Neural cell (in vitro differentiated cells): ENCODE measurements around the gene SLC24A3. TPM values are rescaled to one million over a fixed set of nuclear protein-coding genes. Genes with fewer than 3 reads are reported as not detected.

Source experiments
- H2AFZ ChIP-seq: fragments of 200-600, 300-800 bp; sonication (generic), shearing (Covaris generic); 2 replicates; pipeline ENCODE4 v1.6.0; 2014; ENCODE audit warnings: low read depth, mild to moderate bottlenecking, antibody characterized with exemption, low read length, moderate library complexity
- H3F3A ChIP-seq: fragments of 200-600 bp; shearing (Covaris generic); 2 replicates; pipeline ENCODE4 v1.6.1; 2016; ENCODE audit warnings: mild to moderate bottlenecking, moderate library complexity, mixed read lengths, antibody characterized with exemption, low read length; ENCODE audit not compliant: insufficient read depth, poor library complexity, severe bottlenecking
- H3K27ac ChIP-seq: fragments of 200-600, 300-800 bp; sonication (generic), shearing (Covaris generic); 2 replicates; pipeline ENCODE4 v1.5.1; 2014; ENCODE audit warnings: mild to moderate bottlenecking, low read length, moderate library complexity
- H3K27me3 ChIP-seq: fragments of 300-800, 200-600 bp; sonication (generic), shearing (Covaris generic); 2 replicates; pipeline ENCODE4 v1.6.0; 2014; ENCODE audit warnings: mild to moderate bottlenecking, low read depth, low read length, moderate library complexity; ENCODE audit not compliant: insufficient read depth
- H3K36me3 ChIP-seq: fragments of 300-800, 200-600 bp; sonication (generic), shearing (Covaris generic); 2 replicates; pipeline ENCODE4 v1.5.1; 2014; ENCODE audit warnings: mild to moderate bottlenecking, antibody characterized with exemption, low read length, moderate library complexity; ENCODE audit not compliant: insufficient read depth
- H3K4me2 ChIP-seq: fragments of 300-800, 200-600 bp; sonication (generic), shearing (Covaris generic); 2 replicates; pipeline ENCODE4 v1.6.0; 2014; ENCODE audit warnings: mild to moderate bottlenecking, low read length
- H3K4me3 ChIP-seq: fragments of 300-800, 200-600 bp; sonication (generic), shearing (Covaris generic); 2 replicates; pipeline ENCODE4 v1.5.1; 2014; ENCODE audit warnings: mild to moderate bottlenecking, low read length, moderate library complexity
- H3K79me2 ChIP-seq: fragments of 200-600 bp; shearing (Covaris generic); replicated peaks from 2 replicates; pipeline ENCODE4 v1.6.0; 2014; ENCODE audit warnings: mild to moderate bottlenecking, low read length, moderate library complexity; ENCODE audit not compliant: insufficient read depth
- H3K9ac ChIP-seq: fragments of 300-800, 200-600 bp; sonication (generic), shearing (Covaris generic); 2 replicates; pipeline ENCODE4 v1.6.1; 2016; ENCODE audit warnings: mild to moderate bottlenecking, low read length, mixed read lengths
- H3K9me2 ChIP-seq: fragments of 200-600 bp; shearing (Covaris generic); 2 replicates; pipeline ENCODE4 v1.6.1; 2016; ENCODE audit warnings: mild to moderate bottlenecking, low read length, mixed read lengths; ENCODE audit not compliant: insufficient read depth
- H3K9me3 ChIP-seq: fragments of 200-600, 300-800 bp; sonication (generic), shearing (Covaris generic); 2 replicates; pipeline ENCODE4 v1.6.1; 2016; ENCODE audit warnings: mild to moderate bottlenecking, mixed run types, low read length, moderate library complexity, mixed read lengths
- H4K20me1 ChIP-seq: fragments of 200-600 bp; shearing (Covaris generic); 2 replicates; pipeline ENCODE4 v1.6.1; 2016; ENCODE audit warnings: mild to moderate bottlenecking, mixed run types; ENCODE audit not compliant: insufficient read depth
- CTCF ChIP-seq: fragments of 450-650 bp; IDR thresholded peaks from 2 replicates; pipeline ENCODE4 v1.5.1; 2014; ENCODE audit warnings: antibody characterized with exemption, mild to moderate bottlenecking, moderate library complexity; ENCODE audit not compliant: poor library complexity, severe bottlenecking
- EP300 ChIP-seq: fragments of 450-650 bp; conservative IDR thresholded peaks from 2 replicates; pipeline ENCODE4 v1.6.1; 2014; ENCODE audit warnings: antibody characterized with exemption, mild to moderate bottlenecking, moderate library complexity; ENCODE audit not compliant: poor library complexity, severe bottlenecking
- EZH2 ChIP-seq: fragments of 200-600, 300-800 bp; shearing (Covaris generic), sonication (generic); IDR thresholded peaks from 2 replicates; pipeline ENCODE4 v1.6.1; 2014; ENCODE audit warnings: antibody characterized with exemption, low read length, borderline replicate concordance, mild to moderate bottlenecking; ENCODE audit not compliant: insufficient read depth, poor library complexity, severe bottlenecking
- MXI1 ChIP-seq: fragments of 450-650 bp; conservative IDR thresholded peaks from 2 replicates; pipeline ENCODE4 v1.6.1; 2014; ENCODE audit warnings: antibody characterized with exemption, mild to moderate bottlenecking; ENCODE audit not compliant: poor library complexity, severe bottlenecking
- POLR2AphosphoS5 ChIP-seq: IDR thresholded peaks from 2 replicates; pipeline ENCODE4 v1.6.1; 2012
- RAD21 ChIP-seq: fragments of 450-650 bp; conservative IDR thresholded peaks from 2 replicates; pipeline ENCODE4 v1.6.1; 2014; ENCODE audit warnings: antibody characterized with exemption, mild to moderate bottlenecking, moderate library complexity
- REST ChIP-seq: IDR thresholded peaks from 2 replicates; pipeline ENCODE4 v1.6.1; 2012; ENCODE audit warnings: borderline replicate concordance
- SMC3 ChIP-seq: fragments of 450-650 bp; conservative IDR thresholded peaks from 2 replicates; pipeline ENCODE4 v1.6.1; 2014; ENCODE audit warnings: antibody characterized with exemption, mild to moderate bottlenecking, moderate library complexity; ENCODE audit not compliant: poor library complexity
- TAF1 ChIP-seq: IDR thresholded peaks from 2 replicates; pipeline ENCODE4 v1.6.1; 2012; ENCODE audit warnings: low read depth
- polyA plus RNA-seq: library from polyadenylated mRNA; depleted of rRNA; stranded (reverse); fragments of >200 nt; gene quantifications from 2 replicates; pipeline ENCODE4 v1.2.3, GENCODE V29; 2014

Gene SLC24A3
- polyA plus RNA-seq, 1 donor from 2014 or later: 6.5 TPM

GRCh38 chr20:19347943-19348456, 135.6 kb downstream of the SLC24A3 start:
- Histone ChIP-seq H4K20me1 (no peaks in the 10 kb centered on the region), H3K79me2 (no peaks in the 10 kb centered on the region), H3K9me3 (no peaks in the 10 kb centered on the region), H3K36me3 (no peaks in the 10 kb centered on the region), H3K27ac (no peak overlapping the region), H2AFZ (no peak overlapping the region), H3K9me2 (no peaks in the 10 kb centered on the region), H3K9ac (no peak overlapping the region), H3K27me3 (no peaks in the 10 kb centered on the region), H3K4me2 (no peak overlapping the region), H3F3A (no peaks in the 10 kb centered on the region), H3K4me3 (no peak overlapping the region)
- TF ChIP-seq POLR2AphosphoS5: no peak
- TF ChIP-seq EZH2: no peak
- TF ChIP-seq EP300: no peak
- no peak for TF ChIP-seq REST
- no peak for TF ChIP-seq RAD21
- TF ChIP-seq SMC3: no peak
- TF ChIP-seq CTCF: no peak
- no peak for TF ChIP-seq TAF1

GRCh38 chr20:19348582-19348981, 136.1 kb downstream of the SLC24A3 start:
- TF ChIP-seq MXI1 (no peak), CTCF (no peak), RAD21 (no peak), TAF1 (no peak), EP300 (no peak), REST (no peak), POLR2AphosphoS5 (no peak), SMC3 (no peak), EZH2 (no peak)
- H3K27me3 ChIP-seq: no peaks in the 10 kb centered on the region

More at GRCh38 chr20:19348582-19348981, 136.1 kb downstream of the SLC24A3 start:
- Histone ChIP-seq H3K9me2 (no peaks in the 10 kb centered on the region), H4K20me1 (no peaks in the 10 kb centered on the region), H3F3A (no peaks in the 10 kb centered on the region), H3K4me3 (no peak overlapping the region), H3K79me2 (no peaks in the 10 kb centered on the region), H3K27ac (no peak overlapping the region), H3K9me3 (no peaks in the 10 kb centered on the region), H3K4me2 (no peak overlapping the region), H3K9ac (no peak overlapping the region), H2AFZ (no peak overlapping the region), H3K36me3 (no peaks in the 10 kb centered on the region)
